ENCODE data around the gene KDM2A.

The KDM2A gene

GRCh38 chr11:67118801-67119584, at the start of gene KDM2A:
TSS of gene KDM2A (plus strand) at chr11:67119263. CDS start at chr11:67121317, 2,054 bp downstream.
- DNase-seq (ENCODE audit: low spot score), result peak; percentile 99

GRCh38 chr11:67071420-67072284, 47.4 kb upstream of the KDM2A start:
- DNase-seq (ENCODE audit: low spot score), result peak; percentile 66

GRCh38 chr11:67072295-67072694, 46.8 kb upstream of the KDM2A start:
- DNase-seq (ENCODE audit: low spot score), result no peak

- no peak for DNase-seq (ENCODE audit: low spot score)
Measured at GRCh38 chr11:67073908-67074307, 45.2 kb upstream of the KDM2A start.

GRCh38 chr11:67076202-67076601, 42.9 kb upstream of the KDM2A start:
- no peak for DNase-seq (ENCODE audit: low spot score)

GRCh38 chr11:67079065-67079705, 39.9 kb upstream of the KDM2A start:
- DNase-seq (ENCODE audit: low spot score), result no peak

- DNase-seq (ENCODE audit: low spot score), result no peak
Measured at GRCh38 chr11:67082071-67082791, 36.8 kb upstream of the KDM2A start.

GRCh38 chr11:67083786-67084366, 35.2 kb upstream of the KDM2A start:
- no peak for DNase-seq (ENCODE audit: low spot score)

- no peak for DNase-seq (ENCODE audit: low spot score)
Measured at GRCh38 chr11:67085617-67086016, 33.4 kb upstream of the KDM2A start.

- no peak for DNase-seq (ENCODE audit: low spot score)
Measured at GRCh38 chr11:67090717-67091116, 28.3 kb upstream of the KDM2A start.

- no peak for DNase-seq (ENCODE audit: low spot score)
Measured at GRCh38 chr11:67095214-67095507, 23.9 kb upstream of the KDM2A start.

GRCh38 chr11:67098799-67099429, 20.1 kb upstream of the KDM2A start:
- DNase-seq (ENCODE audit: low spot score), result no peak

- DNase-seq (ENCODE audit: low spot score), result no peak
Measured at GRCh38 chr11:67099831-67100324, 19.2 kb upstream of the KDM2A start.

GRCh38 chr11:67102664-67103063, 16.4 kb upstream of the KDM2A start:
- DNase-seq (ENCODE audit: low spot score), result no peak

- DNase-seq (ENCODE audit: low spot score), result no peak
Measured at GRCh38 chr11:67105964-67106363, 13.1 kb upstream of the KDM2A start.

- DNase-seq (ENCODE audit: low spot score), result no peak
Measured at GRCh38 chr11:67111261-67111660, 7.8 kb upstream of the KDM2A start.

GRCh38 chr11:67113231-67113721, 5.8 kb upstream of the KDM2A start:
- DNase-seq (ENCODE audit: low spot score), result peak; percentile 28

- no peak for DNase-seq (ENCODE audit: low spot score)
Measured at GRCh38 chr11:67114275-67114896, 4.7 kb upstream of the KDM2A start.

GRCh38 chr11:67116758-67117105, 2.3 kb upstream of the KDM2A start:
- DNase-seq (ENCODE audit: low spot score), result no peak

- no peak for DNase-seq (ENCODE audit: low spot score)
Measured at GRCh38 chr11:67117176-67117575, 1.9 kb upstream of the KDM2A start.
